H1 (cell line): ENCODE results near the gene MEGF11. TPM values are rescaled to one million over a fixed set of nuclear protein-coding genes. Genes with fewer than 3 reads are reported as not detected.

Experiments used
- CTCF ChIA-PET: fragments of 300-600 bp; sonication (Branson Sonifier 250); formaldehyde crosslinking; loops from one replicate; lab custom pipeline; 2021; ENCODE audit not compliant: partially characterized antibody; lab: Charles Lee
- POLR2A ChIA-PET: fragments of 300-600 bp; sonication (Branson Sonifier 250); formaldehyde crosslinking; loops from one replicate; lab custom pipeline; 2021; ENCODE audit warnings: inconsistent platforms; ENCODE audit not compliant: partially characterized antibody; lab: Charles Lee
- DNase-seq, 2 experiments: peaks; one replicate each; pipeline versions ENCODE4 v3.0.0 to v3.0.0-alpha.2; 2010 to 2022; ENCODE audit warnings: low spot score in 2 of 2, low read depth in 1 of 2, mixed read lengths in 1 of 2
- FAIRE-seq: peaks from 2 replicates; lab custom pipeline; 2011; peaks lifted over from hg19 to GRCh38; lab: Jason Lieb, UNC
- H2AFZ ChIP-seq: 2 replicates; pipeline ENCODE4 v1.8.1; 2012; ENCODE audit warnings: low read length, inconsistent platforms
- H2AK5ac ChIP-seq: 2 replicates; pipeline ENCODE4 v1.6.1; 2013; ENCODE audit warnings: low read depth, low read length
- H2BK120ac ChIP-seq: replicated peaks from 2 replicates; pipeline ENCODE3; 2013; ENCODE audit warnings: low read depth, low read length, inconsistent platforms
- H2BK12ac ChIP-seq: 2 replicates; pipeline ENCODE4 v1.6.1; 2013; ENCODE audit warnings: low read depth, low read length
- H2BK15ac ChIP-seq: 2 replicates; pipeline ENCODE4 v1.6.1; 2013; ENCODE audit warnings: low read length
- H2BK20ac ChIP-seq: 2 replicates; pipeline ENCODE4 v1.6.1; 2013; ENCODE audit warnings: low read length
- H2BK5ac ChIP-seq: 2 replicates; pipeline ENCODE4 v1.6.1; 2013; ENCODE audit warnings: low read depth, low read length
- H3K14ac ChIP-seq: 2 replicates; pipeline ENCODE4 v1.6.1; 2013; ENCODE audit warnings: inconsistent platforms; ENCODE audit not compliant: insufficient read length
- H3K18ac ChIP-seq: 2 replicates; pipeline ENCODE4 v1.6.1; 2013; ENCODE audit warnings: low read length; ENCODE audit errors: extremely low read depth
- H3K23ac ChIP-seq: 2 replicates; pipeline ENCODE4 v1.6.1; 2013; ENCODE audit warnings: inconsistent platforms; ENCODE audit not compliant: insufficient read length
- H3K23me2 ChIP-seq: 2 replicates; pipeline ENCODE4 v1.6.1; 2013; ENCODE audit warnings: low read depth, low read length
- H3K27ac ChIP-seq: 2 replicates; pipeline ENCODE4 v1.6.1; 2011; ENCODE audit warnings: low read depth, low read length, inconsistent platforms
- H3K27me3 ChIP-seq, 4 experiments: replicated peaks in 1 of 4; 1 replicate in 1 of 4; 2 replicates in 3 of 4; pipeline versions ENCODE4 v1.6.1 to v1.8.1; 2011 to 2013; ENCODE audit warnings: low read length in 3 of 4, mild to moderate bottlenecking in 3 of 4, inconsistent platforms in 2 of 4, mixed read lengths in 2 of 4, moderate library complexity in 1 of 4; ENCODE audit not compliant: control insufficient read depth in 3 of 4, insufficient read depth in 3 of 4; ENCODE audit errors: extremely low read depth in 1 of 4
- H3K36me3 ChIP-seq, 4 experiments: 2 replicates each; pipeline versions ENCODE4 v1.6.1 to v1.8.1; 2011 to 2013; ENCODE audit warnings: mild to moderate bottlenecking in 4 of 4, low read length in 3 of 4, moderate library complexity in 2 of 4, control low read depth in 1 of 4, inconsistent platforms in 1 of 4; ENCODE audit not compliant: insufficient read depth in 4 of 4, control insufficient read depth in 2 of 4
- H3K4ac ChIP-seq: replicated peaks from 2 replicates; pipeline ENCODE3; 2013; ENCODE audit warnings: low read length, low read depth, mixed read lengths, inconsistent platforms; ENCODE audit not compliant: insufficient read length
- H3K4me1 ChIP-seq, 4 experiments: replicated peaks in 1 of 4; 1 replicate in 1 of 4; 2 replicates in 3 of 4; pipeline versions ENCODE4 v1.6.1 to v1.8.1; 2011 to 2013; ENCODE audit warnings: low read length in 3 of 4, inconsistent platforms in 2 of 4, mixed read lengths in 1 of 4; ENCODE audit not compliant: insufficient read depth in 4 of 4, control insufficient read depth in 3 of 4
- H3K4me2 ChIP-seq, 2 experiments: 2 replicates each; pipeline versions ENCODE4 v1.6.1 to v1.8.1; 2011 to 2013; ENCODE audit warnings: low read depth in 2 of 2, low read length in 2 of 2, control low read depth in 1 of 2, inconsistent platforms in 1 of 2, mild to moderate bottlenecking in 1 of 2; ENCODE audit not compliant: insufficient read depth in 1 of 2
- H3K4me3 ChIP-seq, 4 experiments: fragments of 200-600, 300-600 bp in 1 of 4; sonication (generic), shearing (Covaris generic), sonication (Bioruptor Twin) in 1 of 4; 2 replicates each; pipeline versions ENCODE4 v1.5.1 to v1.8.1; 2011 to 2016; ENCODE audit warnings: low read length in 4 of 4, low read depth in 3 of 4, control low read depth in 2 of 4, inconsistent platforms in 2 of 4, mild to moderate bottlenecking in 2 of 4, mixed read lengths in 1 of 4, moderate library complexity in 1 of 4; ENCODE audit not compliant: insufficient read depth in 2 of 4; ENCODE audit errors: extremely low read depth in 1 of 4
- H3K56ac ChIP-seq: replicated peaks from 2 replicates; pipeline ENCODE3; 2013; ENCODE audit warnings: low read depth, mild to moderate bottlenecking, mixed read lengths, low read length, inconsistent platforms; ENCODE audit not compliant: insufficient read length
- H3K79me1 ChIP-seq: 2 replicates; pipeline ENCODE4 v1.6.1; 2013; ENCODE audit warnings: low read depth, low read length, control low read depth
- H3K79me2 ChIP-seq, 2 experiments: 2 replicates each; pipeline versions ENCODE4 v1.6.1 to v1.8.1; 2012 to 2013; ENCODE audit warnings: low read length in 2 of 2, mild to moderate bottlenecking in 2 of 2, inconsistent platforms in 1 of 2; ENCODE audit not compliant: insufficient read depth in 2 of 2, control insufficient read depth in 1 of 2
- H3K9ac ChIP-seq, 4 experiments: replicated peaks in 1 of 4; 1 replicate in 1 of 4; 2 replicates in 3 of 4; pipeline versions ENCODE4 v1.6.1 to v1.8.1; 2011 to 2013; ENCODE audit warnings: low read depth in 3 of 4, low read length in 3 of 4, control low read depth in 2 of 4, mild to moderate bottlenecking in 2 of 4, moderate library complexity in 2 of 4, inconsistent platforms in 1 of 4; ENCODE audit errors: extremely low read depth in 1 of 4
- H3K9me3 ChIP-seq, 2 experiments: 2 replicates each; pipeline versions ENCODE4 v1.6.1 to v1.8.1; 2012 to 2013; ENCODE audit warnings: mild to moderate bottlenecking in 2 of 2, moderate library complexity in 2 of 2, control low read depth in 1 of 2, inconsistent platforms in 1 of 2, low read depth in 1 of 2, low read length in 1 of 2, mixed read lengths in 1 of 2; ENCODE audit not compliant: insufficient read depth in 2 of 2
- H4K20me1 ChIP-seq, 2 experiments: replicated peaks in 1 of 2; 2 replicates each; pipeline versions ENCODE3 to v1.8.1; 2011 to 2013; ENCODE audit warnings: inconsistent platforms in 2 of 2, low read length in 2 of 2, mild to moderate bottlenecking in 1 of 2; ENCODE audit not compliant: insufficient read depth in 2 of 2, control insufficient read depth in 1 of 2
- H4K5ac ChIP-seq: 2 replicates; pipeline ENCODE4 v1.6.1; 2013; ENCODE audit warnings: low read length, low read depth, mixed read lengths, inconsistent platforms; ENCODE audit not compliant: insufficient read length
- H4K8ac ChIP-seq: 2 replicates; pipeline ENCODE4 v1.8.0; 2013; ENCODE audit warnings: mild to moderate bottlenecking, moderate library complexity, low read length, inconsistent platforms; ENCODE audit not compliant: insufficient read depth; ENCODE audit errors: extremely low read depth
- H4K91ac ChIP-seq: replicated peaks from 2 replicates; pipeline ENCODE3; 2013; ENCODE audit warnings: low read length, mixed read lengths, inconsistent platforms; ENCODE audit not compliant: insufficient read length
- POU5F1 ChIP-seq: IDR thresholded peaks from 2 replicates; pipeline ENCODE4 v1.6.1; 2011; ENCODE audit warnings: low read depth, mild to moderate bottlenecking, low read length, moderate library complexity
- RAD21 ChIP-seq, 2 experiments: IDR thresholded peaks in 1 of 2; conservative IDR thresholded peaks in 1 of 2; 2 replicates each; pipeline ENCODE4 v1.6.1; 2011; ENCODE audit warnings: low read depth in 2 of 2, low read length in 2 of 2, improper control_type of control experiment in 1 of 2, inconsistent platforms in 1 of 2, mild to moderate bottlenecking in 1 of 2, moderate library complexity in 1 of 2
- ZNF274 ChIP-seq: IDR thresholded peaks from 2 replicates; pipeline ENCODE4 v1.7.0; 2012; ENCODE audit warnings: low read length, borderline replicate concordance; ENCODE audit errors: extremely low read depth
- WGBS, 2 experiments: shearing (Covaris generic) in 1 of 2; methylation state at CpG; one replicate each; pipeline versions ENCODE4 v1.1.6 to v1.1.7; 2013 to 2015; ENCODE audit warnings: low lambda C conversion rate in 2 of 2, mixed read lengths in 2 of 2, inconsistent platforms in 1 of 2, low coverage in 1 of 2, missing lambda C conversion rate in 1 of 2; ENCODE audit not compliant: insufficient replicate concordance in 2 of 2, insufficient coverage in 1 of 2, insufficient read length in 1 of 2; ENCODE audit errors: extremely low coverage in 1 of 2, missing lambda C conversion rate in 1 of 2; 5-methylcytosine and 5-hydroxymethylcytosine counted together
- polyA plus RNA-seq, 7 experiments: library from polyadenylated mRNA; depleted of rRNA in 3 of 7; stranded (reverse) in 5 of 7; unstranded in 2 of 7; fragments of >200 nt in 5 of 7; fragments of 200-250 nt in 2 of 7; gene quantifications; 1 replicate in 5 of 7; 2 replicates in 1 of 7; 4 replicates in 1 of 7; pipeline versions ENCODE4 v1.2.1 to v1.2.3, GENCODE V29; 2011 to 2013; ENCODE audit warnings: missing spikeins in 2 of 7, mixed read lengths in 2 of 7
- total RNA-seq: library from RNA; stranded (reverse); fragmentation: NEBNext Ultra II Directional; extraction: Animal tissue kit (Norgen Biotek cat#: 25700); gene quantifications from 2 replicates; pipeline ENCODE4 v1.2.1, GENCODE V29; 2021

The MEGF11 gene
- total and polyA plus RNA-seq, 2 of the 8 experiments (the other 6 are each of a cell fraction or from before 2014, with no cell fraction given): 4.4 to 4.8 TPM

- WGBS, 2 experiments: 77% methylated on average over 12 of the region's 12 CpGs; no CpG with 5 or more reads in 1 of the 2 experiments
- Histone ChIP-seq H2AFZ (no peak overlapping the region), H2AK5ac (peak overlapping the region; percentile 79), H4K8ac (no peak overlapping the region; the same call in 1 of the 2 replicates), H3K4me2 (no peak overlapping the region), H2BK15ac (no peak overlapping the region), H3K14ac (no peak overlapping the region)
- no peak for TF ChIP-seq POU5F1
- no peak for TF ChIP-seq ZNF274
- peak in 1 of 2 experiments; percentile 22; a peak in 2 of 4 replicates for TF ChIP-seq RAD21 (IDR thresholded peaks at IDR 0.05 in 1 of 2, conservative IDR thresholded peaks at IDR 0.05 in 1 of 2; ENCODE audit: low read depth in 2 of 2, low read length in 2 of 2)
- TF ChIP-seq, all 59 proteins: peak for 1
- H3K4ac ChIP-seq: peak overlapping the region; percentile 92
- H3K23me2 ChIP-seq: no peaks in the 10 kb centered on the region
- H3K27ac ChIP-seq: no peak overlapping the region
- FAIRE-seq: peak; percentile 19
- no peaks in the 10 kb centered on the region for H3K9me3 ChIP-seq
- H3K9ac ChIP-seq: no peak overlapping the region
- H4K20me1 ChIP-seq: no peaks in the 10 kb centered on the region
- no peak overlapping the region for H2BK120ac ChIP-seq
- H3K56ac ChIP-seq: no peak overlapping the region
- H3K79me1 ChIP-seq: no peaks in the 10 kb centered on the region
- no peak overlapping the region for H3K23ac ChIP-seq
- H2BK5ac ChIP-seq: peak overlapping the region; percentile 47
- DNase-seq: no peak
- no peak overlapping the region; the same call in 1 of the 2 replicates for H2BK20ac ChIP-seq
- POLR2A ChIA-PET: interaction anchor here (1.1 kb wide), 1 partner anchor 13 kb away, joined by 4 read pairs; no protein-coding TSS in a partner anchor
- H2BK12ac ChIP-seq: peak overlapping the region; percentile 92; the same call in 1 of the 2 replicates
- CTCF ChIA-PET: interaction anchor here (0.6 to 3.8 kb wide), 9 partner anchors 8 to 143 kb away, joined by 3 to 31 read pairs (median 4); partner anchors contain the start of gene MEGF11
- no peaks in the 10 kb centered on the region; a peak in 1 of 8 replicates for H3K36me3 ChIP-seq
- no peak overlapping the region for H3K4me3 ChIP-seq
- H4K91ac ChIP-seq: peak overlapping the region; percentile 88
- peaks cover 0 to 3% (median under 1%) of the 10 kb centered on the region in 4 experiments; a peak in 3 of 7 replicates for H3K4me1 ChIP-seq
- no peaks in the 10 kb centered on the region for H3K79me2 ChIP-seq
- H4K5ac ChIP-seq: no peak overlapping the region
- peaks cover 0 to 2% (median 0%) of the 10 kb centered on the region in 4 experiments; a peak in 2 of 7 replicates for H3K27me3 ChIP-seq
- no peak overlapping the region for H3K18ac ChIP-seq
Measured at GRCh38 chr15:66241087-66241907, 12.3 kb downstream of the MEGF11 start.
